Measurements from ENCODE around the gene CTDP1.

CTDP1 gene

GRCh38 chr18:79790996-79791972 lies 111.7 kb downstream of the CTDP1 start:
- no peak for DNase-seq (ENCODE audit: extremely low read depth in 1 of 2, low read depth in 1 of 2)

DNA sequence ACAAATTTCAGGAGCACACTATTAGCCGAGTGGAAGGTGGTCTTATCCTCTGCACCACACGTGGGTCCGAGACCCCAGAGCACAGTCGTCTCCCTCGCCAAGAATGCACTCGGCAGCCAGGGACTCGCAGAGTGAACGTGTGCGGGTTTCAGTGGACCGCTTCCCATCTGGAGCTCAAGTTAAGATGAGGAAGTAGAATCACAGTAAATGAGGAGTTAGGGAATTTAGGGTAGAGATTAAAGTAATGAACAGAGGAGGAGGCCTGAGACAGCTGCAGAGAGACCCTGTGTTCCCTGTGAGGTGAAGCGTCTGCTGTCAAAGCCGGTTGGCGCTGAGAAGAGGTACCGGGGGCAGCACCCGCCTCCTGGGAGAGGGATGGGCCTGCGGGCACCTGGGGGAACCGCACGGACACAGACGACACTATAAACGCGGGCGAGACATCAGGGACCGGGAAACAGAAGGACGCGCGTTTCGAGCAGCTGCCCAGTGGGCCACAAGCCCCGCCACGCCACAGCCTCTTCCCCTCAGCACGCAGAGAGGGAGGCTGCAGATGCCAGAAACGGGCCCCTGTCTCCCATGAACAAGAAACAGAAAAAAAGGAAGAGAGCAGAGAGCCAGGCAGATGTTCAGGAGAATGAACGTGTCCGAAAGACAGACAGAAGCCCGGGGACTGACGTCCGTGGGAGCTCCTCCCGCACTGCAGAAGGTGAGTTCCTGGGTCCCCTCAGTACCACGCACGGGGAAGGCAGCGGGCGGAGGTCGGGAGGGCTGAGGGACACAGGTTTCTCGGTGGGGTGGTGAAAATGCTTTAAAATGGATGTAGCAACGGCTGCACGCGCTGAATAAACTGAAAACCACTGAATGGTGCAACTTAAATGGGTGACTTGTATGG lies 112.7 kb downstream of the CTDP1 start:
- DNase-seq (ENCODE audit: extremely low read depth in 1 of 2, low read depth in 1 of 2): no peak

DNA sequence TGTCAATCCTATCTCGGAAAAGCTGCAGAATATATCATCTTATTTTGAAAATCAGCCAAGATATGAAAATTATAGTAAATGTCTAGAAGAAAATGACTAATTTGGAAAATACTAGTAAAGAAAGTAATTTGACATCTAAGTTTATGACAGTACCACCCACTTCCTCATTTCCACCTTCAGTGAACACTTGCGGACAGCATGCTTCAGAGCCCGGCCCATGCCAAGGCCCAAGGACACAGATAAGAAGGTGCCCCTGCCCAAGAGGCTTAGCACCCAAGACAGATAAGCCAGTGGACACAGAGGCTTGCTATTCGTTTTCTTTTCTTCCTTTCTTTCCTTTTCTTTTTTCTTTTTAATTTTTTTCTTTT lies 113.4 kb downstream of the CTDP1 start:
- DNase-seq (ENCODE audit: extremely low read depth in 1 of 2, low read depth in 1 of 2): no peak

- no peak for DNase-seq (ENCODE audit: extremely low read depth in 1 of 2, low read depth in 1 of 2)
Measured at GRCh38 chr18:79794846-79795245, 115.2 kb downstream of the CTDP1 start.

- DNase-seq (ENCODE audit: extremely low read depth in 1 of 2, low read depth in 1 of 2): no peak
Measured at GRCh38 chr18:79795446-79795845, 115.8 kb downstream of the CTDP1 start.

GRCh38 chr18:79796016-79796415 lies 116.4 kb downstream of the CTDP1 start:
- no peak for DNase-seq (ENCODE audit: extremely low read depth in 1 of 2, low read depth in 1 of 2)

- no peak for DNase-seq (ENCODE audit: extremely low read depth in 1 of 2, low read depth in 1 of 2)
Measured at GRCh38 chr18:79796531-79797405, 117.2 kb downstream of the CTDP1 start.

DNA sequence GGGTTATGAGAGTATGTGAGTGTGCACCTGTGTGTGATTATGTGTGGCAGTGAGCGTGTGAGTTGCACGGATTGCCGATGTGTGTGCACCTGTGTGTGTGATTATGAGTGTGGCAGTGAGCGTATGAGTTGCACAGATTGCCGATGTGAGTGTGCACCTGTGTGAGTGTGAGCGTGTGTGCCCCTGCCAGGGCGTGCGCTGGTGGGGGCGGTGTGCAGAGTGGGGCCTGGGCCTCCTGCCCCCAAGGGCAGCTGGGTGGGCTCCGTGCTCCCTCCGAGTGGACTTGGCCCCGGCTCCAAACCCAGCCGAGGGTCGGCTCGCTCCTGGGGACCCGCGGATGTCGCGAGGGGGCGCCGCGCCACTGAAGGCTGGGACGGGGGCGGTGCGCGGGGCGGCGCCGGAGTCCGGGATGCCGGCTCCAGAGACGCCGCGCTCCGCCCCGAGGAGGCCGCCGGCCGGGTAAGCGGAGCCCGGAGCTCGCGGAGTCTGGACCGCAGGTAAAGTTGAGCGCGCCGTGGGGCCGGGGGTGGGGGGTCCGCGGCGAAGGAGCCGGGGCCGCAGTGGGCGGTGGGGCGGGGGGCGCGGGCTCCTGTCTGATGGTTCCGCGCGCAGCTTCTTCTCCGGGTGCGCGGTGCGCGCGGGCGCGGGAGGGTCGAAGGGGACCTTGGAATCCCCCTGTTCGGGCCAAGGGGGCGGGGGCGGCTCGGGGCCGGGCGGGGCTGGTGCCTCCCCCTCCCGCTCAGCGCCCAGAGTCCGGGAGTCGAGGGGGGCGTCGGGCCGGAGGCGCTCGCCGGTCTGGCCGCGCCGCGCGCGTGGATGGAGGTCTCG lies 118.1 kb downstream of the CTDP1 start, which contains the start of gene KCNG2:
Gene KCNG2, plus strand, starts transcription at position 421 of the 828 bp plus-strand sequence. CDS start 65,730 bp downstream, outside the sequence.
- DNase-seq (ENCODE audit: extremely low read depth in 1 of 2, low read depth in 1 of 2): no peak

- DNase-seq (ENCODE audit: extremely low read depth in 1 of 2, low read depth in 1 of 2): no peak
Measured at GRCh38 chr18:79798346-79798998, 118.9 kb downstream of the CTDP1 start.

DNA sequence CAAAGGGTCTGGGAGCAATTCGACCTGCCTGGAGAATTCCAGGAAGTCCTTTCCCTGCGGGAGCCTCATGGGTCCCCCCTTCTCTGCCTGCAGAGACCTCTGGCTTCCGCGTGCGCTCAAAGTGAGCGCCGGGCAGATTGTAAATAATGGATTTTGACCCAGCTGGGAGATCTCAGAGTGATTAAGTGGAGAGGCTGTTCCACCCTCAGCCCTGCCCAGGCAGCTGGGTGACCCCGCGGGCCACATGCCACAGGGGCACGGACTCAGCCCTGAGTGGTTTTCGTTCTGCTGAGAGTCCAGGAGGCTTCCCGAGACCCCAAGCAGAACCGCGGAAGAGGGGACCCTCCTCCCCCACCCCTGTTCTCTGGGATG lies 119.4 kb downstream of the CTDP1 start:
- no peak for DNase-seq (ENCODE audit: extremely low read depth in 1 of 2, low read depth in 1 of 2)

- no peak for DNase-seq (ENCODE audit: extremely low read depth in 1 of 2, low read depth in 1 of 2)
Measured at GRCh38 chr18:79799619-79800370, 120.2 kb downstream of the CTDP1 start.

GRCh38 chr18:79800371-79801180 lies 121.0 kb downstream of the CTDP1 start:
- no peak for DNase-seq (ENCODE audit: extremely low read depth in 1 of 2, low read depth in 1 of 2)

DNA sequence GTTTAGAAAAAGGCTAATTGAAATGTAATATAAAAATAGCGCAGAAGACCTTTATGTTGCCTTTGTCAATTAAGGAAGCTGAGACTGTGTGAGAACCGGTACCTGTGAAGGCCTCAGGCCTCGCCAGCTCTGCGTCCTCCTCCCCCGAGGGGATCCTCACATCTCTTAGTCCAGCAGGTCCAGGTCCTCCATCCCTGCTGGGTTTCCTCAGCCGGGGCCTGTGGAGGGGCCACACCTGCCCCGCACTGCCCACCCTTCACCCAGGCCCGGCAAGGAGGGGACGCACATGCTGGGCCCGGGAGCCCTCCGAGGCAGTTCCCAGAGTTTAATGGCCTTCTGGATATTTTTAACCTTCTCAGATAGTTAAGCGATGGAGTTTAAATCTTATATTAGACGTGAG lies 121.6 kb downstream of the CTDP1 start:
- no peak for DNase-seq (ENCODE audit: extremely low read depth in 1 of 2, low read depth in 1 of 2)

GRCh38 chr18:79801641-79802040 lies 122.0 kb downstream of the CTDP1 start:
- DNase-seq (ENCODE audit: extremely low read depth in 1 of 2, low read depth in 1 of 2): no peak

GRCh38 chr18:79802298-79802697 lies 122.7 kb downstream of the CTDP1 start:
- DNase-seq (ENCODE audit: extremely low read depth in 1 of 2, low read depth in 1 of 2): no peak

DNA sequence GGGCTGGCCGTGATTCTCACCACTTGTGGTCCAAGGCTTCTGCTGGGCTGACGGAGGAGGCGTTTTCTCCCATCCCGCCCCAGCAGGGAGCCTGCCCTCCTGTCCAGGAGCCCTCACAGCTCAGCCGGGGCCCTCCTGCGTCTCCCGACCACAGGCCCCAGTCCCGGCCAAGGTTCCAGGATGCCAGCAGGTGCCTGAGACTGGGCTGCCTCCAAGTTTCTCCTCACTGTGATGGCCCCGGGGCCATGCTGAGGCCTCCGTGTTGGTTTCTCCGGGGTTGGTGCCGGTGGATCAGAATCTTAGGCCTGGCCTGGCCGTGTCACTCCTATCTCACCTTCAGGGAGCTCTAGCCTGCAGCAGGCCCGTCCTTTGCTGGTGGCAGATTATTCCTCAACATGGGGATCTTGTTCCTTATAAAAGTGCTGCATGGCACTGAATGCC lies 124.0 kb downstream of the CTDP1 start:
- DNase-seq (ENCODE audit: extremely low read depth in 1 of 2, low read depth in 1 of 2): no peak

Measured in activated CD8-positive, alpha-beta memory T cell treated with anti-CD3 and anti-CD28 coated beads for 1 hour (primary cell).